Measurements from ENCODE around the gene TENM3.

TENM3 gene

DNA sequence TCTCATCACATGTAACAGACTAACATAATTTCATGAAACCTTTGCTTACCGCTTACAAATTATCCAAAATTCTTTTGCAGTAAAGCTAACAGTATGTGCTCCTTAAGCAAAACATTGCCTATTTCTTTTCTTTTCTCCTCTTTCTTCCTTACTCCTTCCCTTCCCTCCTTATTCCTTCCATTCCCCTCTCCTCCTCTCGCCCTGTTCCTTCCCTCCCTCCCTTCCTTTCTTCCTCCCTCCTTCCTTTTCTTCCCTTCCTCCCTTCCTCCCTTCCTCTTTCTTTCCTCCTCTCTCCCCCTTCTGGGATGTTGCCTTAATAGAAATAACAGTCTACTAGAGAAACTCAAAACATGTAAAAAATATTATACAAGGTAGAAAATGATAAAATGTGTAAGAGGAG lies 246.4 kb downstream of the TENM3 start:
- no peaks in the 10 kb centered on the region for H3K36me3 Mint-ChIP-seq
- no peaks in the 10 kb centered on the region for H3K9me3 Mint-ChIP-seq
- H3K27ac Mint-ChIP-seq: no peak overlapping the region
- peaks cover 10% of the 10 kb centered on the region for H3K27me3 Mint-ChIP-seq
- peaks cover 5% of the 10 kb centered on the region for H3K4me1 Mint-ChIP-seq
- no peak overlapping the region for H3K4me3 Mint-ChIP-seq

DNA sequence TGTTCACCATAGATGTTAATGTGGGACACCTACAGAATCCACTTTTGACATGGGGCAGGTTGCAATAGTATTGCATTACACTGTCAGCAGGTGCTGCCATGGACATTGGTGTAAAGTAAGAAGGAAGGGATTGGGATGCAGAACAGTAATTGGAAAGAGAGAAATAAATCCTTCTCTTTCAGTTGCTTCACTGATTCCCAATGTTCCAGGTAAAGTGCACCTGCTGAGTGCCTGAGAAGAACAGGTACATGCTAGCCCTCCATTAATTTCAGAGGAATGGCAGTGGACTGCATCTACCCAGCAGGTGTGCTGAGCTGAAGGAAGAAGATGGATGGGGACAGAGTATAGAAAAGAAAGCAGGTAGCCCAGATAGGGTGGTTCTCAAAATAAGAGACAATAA lies 248.5 kb downstream of the TENM3 start:
- no peaks in the 10 kb centered on the region for H3K9me3 Mint-ChIP-seq

DNA sequence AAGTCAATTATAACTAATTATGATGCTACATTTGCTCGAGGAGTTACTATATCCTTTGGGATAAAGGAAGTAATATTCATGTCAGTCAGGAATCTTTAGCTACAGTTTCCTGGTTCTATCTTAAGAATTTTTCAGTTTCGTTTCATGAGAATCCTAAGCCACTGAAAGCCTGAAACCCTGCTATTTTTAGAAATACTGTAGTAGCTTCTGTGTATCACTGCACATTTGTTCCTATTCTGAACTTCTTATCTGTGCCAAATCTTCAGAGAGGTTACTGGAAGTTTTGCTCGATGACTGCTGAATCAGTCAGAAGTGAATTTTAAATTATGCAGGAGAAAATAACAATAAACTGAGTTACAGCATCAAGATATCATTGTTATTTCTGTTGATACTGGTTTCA lies 249.2 kb downstream of the TENM3 start:
- Mint-ChIP-seq H3K27me3 (peaks cover 5% of the 10 kb centered on the region), H3K4me1 (peaks cover 5% of the 10 kb centered on the region), H3K36me3 (no peaks in the 10 kb centered on the region), H3K27ac (no peak overlapping the region), H3K4me3 (no peak overlapping the region), H3K9me3 (no peaks in the 10 kb centered on the region)

More for the DNA sequence above, 248.5 kb downstream of the TENM3 start:
- Mint-ChIP-seq H3K4me3 (no peak overlapping the region), H3K36me3 (no peaks in the 10 kb centered on the region), H3K27me3 (peaks cover 5% of the 10 kb centered on the region), H3K27ac (no peak overlapping the region), H3K4me1 (peaks cover 5% of the 10 kb centered on the region)

- H3K9me3 Mint-ChIP-seq: no peaks in the 10 kb centered on the region
- no peaks in the 10 kb centered on the region for H3K36me3 Mint-ChIP-seq
- H3K27ac Mint-ChIP-seq: no peak overlapping the region
- no peak overlapping the region for H3K4me3 Mint-ChIP-seq
- H3K27me3 Mint-ChIP-seq: peaks cover 6% of the 10 kb centered on the region
- H3K4me1 Mint-ChIP-seq: peaks cover 5% of the 10 kb centered on the region
Observed at GRCh38 chr4:182493377-182493776, 250.2 kb downstream of the TENM3 start.

GRCh38 chr4:182494103-182494502 lies 250.9 kb downstream of the TENM3 start:
- no peaks in the 10 kb centered on the region for H3K9me3 Mint-ChIP-seq
- peaks cover 6% of the 10 kb centered on the region for H3K27me3 Mint-ChIP-seq
- no peak overlapping the region for H3K4me3 Mint-ChIP-seq
- H3K27ac Mint-ChIP-seq: no peak overlapping the region
- peaks cover 5% of the 10 kb centered on the region for H3K4me1 Mint-ChIP-seq
- H3K36me3 Mint-ChIP-seq: no peaks in the 10 kb centered on the region

DNA sequence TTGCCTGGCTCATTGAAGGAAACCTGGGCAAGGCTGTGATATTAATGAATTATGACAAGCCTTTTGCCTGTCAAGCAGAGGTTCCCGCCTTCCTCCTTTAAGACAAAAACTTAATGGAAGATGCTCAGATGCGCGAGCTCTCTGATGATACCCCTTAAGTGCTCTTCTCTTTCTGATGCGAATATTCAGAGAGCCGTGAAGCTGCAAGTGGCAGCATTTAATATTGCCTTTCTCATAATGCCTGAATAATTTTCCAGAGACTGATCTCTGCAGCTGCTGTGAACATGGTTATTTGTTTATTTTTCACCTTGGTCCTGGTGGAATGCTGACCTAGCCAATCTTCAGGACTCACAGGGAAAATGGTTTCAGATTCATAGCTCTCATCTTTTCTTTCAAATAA lies 251.8 kb downstream of the TENM3 start:
- peaks cover 6% of the 10 kb centered on the region for H3K27me3 Mint-ChIP-seq
- peaks cover 5% of the 10 kb centered on the region for H3K4me1 Mint-ChIP-seq
- H3K9me3 Mint-ChIP-seq: no peaks in the 10 kb centered on the region
- H3K4me3 Mint-ChIP-seq: no peak overlapping the region
- H3K36me3 Mint-ChIP-seq: no peaks in the 10 kb centered on the region
- H3K27ac Mint-ChIP-seq: no peak overlapping the region

- no peaks in the 10 kb centered on the region for H3K9me3 Mint-ChIP-seq
- no peak overlapping the region for H3K4me3 Mint-ChIP-seq
- no peaks in the 10 kb centered on the region for H3K36me3 Mint-ChIP-seq
- H3K27ac Mint-ChIP-seq: no peak overlapping the region
- peaks cover 5% of the 10 kb centered on the region for H3K4me1 Mint-ChIP-seq
- peaks cover 3% of the 10 kb centered on the region for H3K27me3 Mint-ChIP-seq
Observed at GRCh38 chr4:182495645-182496385, 252.6 kb downstream of the TENM3 start.

DNA sequence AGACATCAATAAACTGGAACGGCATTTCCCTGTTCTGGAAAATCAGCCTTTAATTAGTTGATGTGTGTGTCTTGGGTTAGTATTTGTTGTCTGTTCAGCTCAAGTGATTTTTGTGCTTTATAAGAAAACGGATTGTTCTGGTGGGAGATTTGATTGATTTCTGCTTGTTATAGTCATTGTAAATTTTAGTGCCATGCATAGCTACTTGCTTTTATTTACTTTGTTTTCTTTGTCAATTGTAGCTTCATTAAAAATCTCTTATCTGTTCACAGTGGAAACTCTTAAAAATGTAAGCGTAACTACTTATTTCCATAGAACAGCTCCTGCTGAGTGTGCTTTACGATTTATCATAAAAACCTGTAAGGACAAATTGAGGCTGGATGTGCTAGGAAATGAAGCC lies 253.2 kb downstream of the TENM3 start:
- H3K4me3 Mint-ChIP-seq: no peak overlapping the region
- no peaks in the 10 kb centered on the region for H3K36me3 Mint-ChIP-seq
- no peak overlapping the region for H3K27ac Mint-ChIP-seq
- peaks cover 3% of the 10 kb centered on the region for H3K27me3 Mint-ChIP-seq
- no peaks in the 10 kb centered on the region for H3K9me3 Mint-ChIP-seq
- peaks cover 5% of the 10 kb centered on the region for H3K4me1 Mint-ChIP-seq

GRCh38 chr4:182502064-182502463 lies 258.9 kb downstream of the TENM3 start:
- no peaks in the 10 kb centered on the region for H3K4me1 Mint-ChIP-seq
- H3K9me3 Mint-ChIP-seq: no peaks in the 10 kb centered on the region
- H3K27me3 Mint-ChIP-seq: peaks cover 11% of the 10 kb centered on the region
- no peak overlapping the region for H3K27ac Mint-ChIP-seq
- H3K36me3 Mint-ChIP-seq: no peaks in the 10 kb centered on the region
- no peak overlapping the region for H3K4me3 Mint-ChIP-seq

GRCh38 chr4:182504463-182504862 lies 261.3 kb downstream of the TENM3 start:
- H3K9me3 Mint-ChIP-seq: no peaks in the 10 kb centered on the region
- no peak overlapping the region for H3K27ac Mint-ChIP-seq
- H3K4me1 Mint-ChIP-seq: no peaks in the 10 kb centered on the region
- H3K27me3 Mint-ChIP-seq: peaks cover 13% of the 10 kb centered on the region
- H3K4me3 Mint-ChIP-seq: no peak overlapping the region
- no peaks in the 10 kb centered on the region for H3K36me3 Mint-ChIP-seq

GRCh38 chr4:182507805-182508204 lies 264.6 kb downstream of the TENM3 start:
- H3K4me3 Mint-ChIP-seq: no peak overlapping the region
- H3K4me1 Mint-ChIP-seq: no peaks in the 10 kb centered on the region
- no peaks in the 10 kb centered on the region for H3K9me3 Mint-ChIP-seq
- peaks cover 15% of the 10 kb centered on the region for H3K27me3 Mint-ChIP-seq
- H3K36me3 Mint-ChIP-seq: no peaks in the 10 kb centered on the region
- no peak overlapping the region for H3K27ac Mint-ChIP-seq

GRCh38 chr4:182510836-182511235 lies 267.6 kb downstream of the TENM3 start:
- no peaks in the 10 kb centered on the region for H3K4me1 Mint-ChIP-seq
- H3K9me3 Mint-ChIP-seq: no peaks in the 10 kb centered on the region
- H3K27ac Mint-ChIP-seq: no peak overlapping the region
- peaks cover 9% of the 10 kb centered on the region for H3K27me3 Mint-ChIP-seq
- H3K4me3 Mint-ChIP-seq: no peak overlapping the region
- no peaks in the 10 kb centered on the region for H3K36me3 Mint-ChIP-seq

- Mint-ChIP-seq H3K9me3 (no peaks in the 10 kb centered on the region), H3K4me3 (no peak overlapping the region), H3K27me3 (peaks cover 11% of the 10 kb centered on the region), H3K36me3 (no peaks in the 10 kb centered on the region), H3K4me1 (no peaks in the 10 kb centered on the region), H3K27ac (no peak overlapping the region)
Observed at GRCh38 chr4:182513587-182514291, 270.5 kb downstream of the TENM3 start.

- Mint-ChIP-seq H3K4me1 (no peaks in the 10 kb centered on the region), H3K9me3 (no peaks in the 10 kb centered on the region), H3K27ac (no peak overlapping the region), H3K27me3 (peaks cover 6% of the 10 kb centered on the region), H3K4me3 (no peak overlapping the region), H3K36me3 (no peaks in the 10 kb centered on the region)
Observed at GRCh38 chr4:182518421-182518820, 275.2 kb downstream of the TENM3 start.

GRCh38 chr4:182519528-182519927 lies 276.3 kb downstream of the TENM3 start:
- Mint-ChIP-seq H3K36me3 (no peaks in the 10 kb centered on the region), H3K9me3 (no peaks in the 10 kb centered on the region), H3K27ac (no peak overlapping the region), H3K4me1 (no peaks in the 10 kb centered on the region), H3K27me3 (peaks cover 6% of the 10 kb centered on the region), H3K4me3 (no peak overlapping the region)

- Mint-ChIP-seq H3K27me3 (peaks cover 5% of the 10 kb centered on the region), H3K27ac (no peak overlapping the region), H3K36me3 (no peaks in the 10 kb centered on the region), H3K9me3 (no peaks in the 10 kb centered on the region), H3K4me1 (no peaks in the 10 kb centered on the region), H3K4me3 (no peak overlapping the region)
Observed at GRCh38 chr4:182521011-182521410, 277.8 kb downstream of the TENM3 start.

Measured in activated naive CD4-positive, alpha-beta T cell treated with anti-CD3 and anti-CD28 coated beads, Interleukin-2, amount 50 U/mL, for 24 hours (primary cell).